HepG2 (cell line): ENCODE data around the gene ZNF747. TPM values are rescaled to one million over a fixed set of nuclear protein-coding genes. Genes with fewer than 3 reads are reported as not detected.

Experiments used
- ATAC-seq: fragments of 200-7000 bp; cut with Tn5 transposase; 3 replicates; pipeline ENCODE4 v1.9.1; 2020; ENCODE audit warnings: mild to moderate bottlenecking, moderate library complexity
- BruUV-seq: library from RNA; stranded (reverse); fragments of 400-500 nt; replicated peaks from 2 replicates; lab custom pipeline; 2021; lab: Mats Ljungman, UMichigan
- CTCF ChIA-PET: fragments of 300-600 bp; formaldehyde crosslinking; extraction: SDS; loops from one replicate; lab custom pipeline; 2021; ENCODE audit warnings: low total read pairs, inconsistent platforms, low intra/inter-chr PET ratio; lab: Yijun Ruan, JAX
- POLR2A ChIA-PET: fragments of 350-600 bp; sonication (Branson Sonifier 250); formaldehyde crosslinking; loops from one replicate; lab custom pipeline; 2020; ENCODE audit warnings: antibody characterized with exemption, inconsistent platforms; lab: Yijun Ruan, JAX
- DNase-seq: peaks from one replicate; pipeline ENCODE4 v3.0.0-alpha.2; 2015; ENCODE audit warnings: low spot score
- FAIRE-seq: peaks from 3 replicates; lab custom pipeline; 2011; peaks lifted over from hg19 to GRCh38; lab: Jason Lieb, UNC
- H2AFZ ChIP-seq: one replicate; pipeline ENCODE4 v1.6.1; 2011; ENCODE audit warnings: low read length, inconsistent platforms
- H3K27ac ChIP-seq: fragments of 300-600 bp; 3 replicates; pipeline ENCODE4 v1.8.0; 2011; ENCODE audit warnings: mixed run types, mild to moderate bottlenecking, mixed read lengths, low read length, inconsistent platforms; ENCODE audit not compliant: insufficient read depth; ENCODE audit errors: extremely low read length
- H3K27me3 ChIP-seq, 2 experiments: fragments of 200-600 bp in 1 of 2; 2 replicates in 1 of 2; 3 replicates in 1 of 2; pipeline versions ENCODE4 v1.6.0 to v1.8.0; 2011; ENCODE audit warnings: low read length in 2 of 2, mild to moderate bottlenecking in 2 of 2, moderate library complexity in 2 of 2, inconsistent platforms in 1 of 2; ENCODE audit not compliant: insufficient read depth in 2 of 2, control insufficient read depth in 1 of 2
- H3K36me3 ChIP-seq, 2 experiments: fragments of 200-600 bp in 1 of 2; replicated peaks in 1 of 2; 2 replicates in 1 of 2; 3 replicates in 1 of 2; pipeline versions ENCODE4 v1.5.1 to v1.8.0; 2011; ENCODE audit warnings: low read length in 2 of 2, inconsistent platforms in 1 of 2; ENCODE audit not compliant: insufficient read depth in 2 of 2, control insufficient read depth in 1 of 2
- H3K4me1 ChIP-seq: 2 replicates; pipeline ENCODE4 v1.5.1; 2012; ENCODE audit warnings: low read length, inconsistent platforms; ENCODE audit not compliant: insufficient read depth
- H3K4me2 ChIP-seq: 2 replicates; pipeline ENCODE4 v1.6.0; 2011; ENCODE audit warnings: low read depth, low read length, inconsistent platforms
- H3K4me3 ChIP-seq, 3 experiments: fragments of 200-600 bp in 1 of 3; sonication (generic), shearing (Covaris generic) in 1 of 3; replicated peaks in 1 of 3; 2 replicates each; pipeline ENCODE4 v1.5.1; 2011 to 2016; ENCODE audit warnings: low read length in 3 of 3, inconsistent platforms in 2 of 3, low read depth in 2 of 3, mild to moderate bottlenecking in 2 of 3, control low read depth in 1 of 3, mixed read lengths in 1 of 3; ENCODE audit not compliant: insufficient read depth in 1 of 3
- H3K79me2 ChIP-seq: one replicate; pipeline ENCODE4 v1.6.1; 2011; ENCODE audit warnings: low read length, inconsistent platforms; ENCODE audit not compliant: insufficient read depth
- H3K9ac ChIP-seq: 2 replicates; pipeline ENCODE4 v1.6.0; 2011; ENCODE audit warnings: mild to moderate bottlenecking, low read depth, low read length, inconsistent platforms; ENCODE audit not compliant: insufficient read depth
- H3K9me3 ChIP-seq: 2 replicates; pipeline ENCODE4 v1.5.1; 2012; ENCODE audit warnings: mild to moderate bottlenecking, low read length
- H4K20me1 ChIP-seq: 2 replicates; pipeline ENCODE4 v1.6.0; 2011; ENCODE audit warnings: inconsistent platforms, mild to moderate bottlenecking, low read length, moderate library complexity; ENCODE audit not compliant: insufficient read depth
- FOSL1 ChIP-seq: sonication (generic); formaldehyde crosslinking; IDR thresholded peaks from 2 replicates; pipeline ENCODE4 v1.9.0; 2021; ENCODE audit warnings: missing genetic modification reagents, borderline replicate concordance
- ZFP37 ChIP-seq: sonication (generic); formaldehyde crosslinking; IDR thresholded peaks from 2 replicates; pipeline ENCODE4 v1.4.0; 2020; ENCODE audit warnings: missing genetic modification reagents, borderline replicate concordance
- ZNF773 ChIP-seq: sonication (generic); formaldehyde crosslinking; IDR thresholded peaks from 2 replicates; pipeline ENCODE4 v1.4.0; 2020; ENCODE audit warnings: missing genetic modification reagents, borderline replicate concordance
- ZNF883 ChIP-seq: sonication (generic); formaldehyde crosslinking; IDR thresholded peaks from 2 replicates; pipeline ENCODE4 v1.5.1; 2020; ENCODE audit warnings: mild to moderate bottlenecking, missing genetic modification reagents; ENCODE audit errors: not compliant biosample characterization
- WGBS: methylation state at CpG from one replicate; pipeline ENCODE4 v1.1.6; 2017; ENCODE audit warnings: low lambda C conversion rate; 5-methylcytosine and 5-hydroxymethylcytosine counted together
- in situ Hi-C: cut with HindIII; loops from 2 replicates; pipeline ENCODE4 v1.10.0; 2017; ENCODE audit warnings: low pct_unique_long_range_greater_than_20kb; ENCODE audit not compliant: extremely low pct_ligation_motif_present
- intact Hi-C: fragments of 100-400 bp; cut with micrococcal nuclease; formaldehyde crosslinking; loops from one replicate; pipeline ENCODE4 v1.10.0; 2022; ENCODE audit not compliant: unreplicated experiment
- polyA plus RNA-seq, 8 experiments: library from polyadenylated mRNA; depleted of rRNA in 3 of 8; stranded (reverse) in 7 of 8; unstranded in 1 of 8; fragments of >200 nt; fragmentation: Illumina TruSeq in 4 of 8; extraction: Trizol in 4 of 8; gene quantifications; 2 replicates each; pipeline versions ENCODE4 v1.2.1 to v1.2.3, GENCODE V29; 2011 to 2016; ENCODE audit warnings: low read depth in 4 of 8, missing spikeins in 1 of 8, mixed read lengths in 1 of 8; ENCODE audit not compliant: insufficient read depth in 1 of 8
- total RNA-seq, 5 experiments: library from RNA; depleted of rRNA; stranded (reverse); fragments of >200 nt; fragmentation: Illumina TruSeq; extraction: Trizol; gene quantifications; 2 replicates each; pipeline ENCODE4 v1.2.3, GENCODE V29; 2016; ENCODE audit warnings: low read depth in 1 of 5
- TF ChIP-seq, protein P1 (sequence below): sonication (generic); formaldehyde crosslinking; IDR thresholded peaks from 2 replicates; pipeline ENCODE4 v1.5.0; 2020; ENCODE audit warnings: missing genetic modification reagents, mild to moderate bottlenecking, borderline replicate concordance
- TF ChIP-seq, protein P2 (sequence below): sonication (generic); formaldehyde crosslinking; IDR thresholded peaks from 2 replicates; pipeline ENCODE4 v1.5.0; 2020; ENCODE audit warnings: mild to moderate bottlenecking, missing genetic modification reagents, moderate library complexity
- TF ChIP-seq, protein P3 (sequence below): sonication (generic); formaldehyde crosslinking; IDR thresholded peaks from 2 replicates; pipeline ENCODE4 v1.4.0; 2020; ENCODE audit warnings: missing genetic modification reagents, borderline replicate concordance
- TF ChIP-seq, protein P4 (sequence below): sonication (generic); formaldehyde crosslinking; conservative IDR thresholded peaks from 2 replicates; pipeline ENCODE4 v1.5.0; 2020; ENCODE audit warnings: missing genetic modification reagents
- TF ChIP-seq, protein P5 (sequence below): sonication (generic); formaldehyde crosslinking; IDR thresholded peaks from 2 replicates; pipeline ENCODE4 v1.4.0; 2020; ENCODE audit warnings: missing genetic modification reagents

ZNF747 gene
- total and polyA plus RNA-seq, 2 of the 13 experiments (the other 11 are each of a cell fraction or from before 2014, with no cell fraction given), result 7.2 to 10.2 TPM

DNA sequence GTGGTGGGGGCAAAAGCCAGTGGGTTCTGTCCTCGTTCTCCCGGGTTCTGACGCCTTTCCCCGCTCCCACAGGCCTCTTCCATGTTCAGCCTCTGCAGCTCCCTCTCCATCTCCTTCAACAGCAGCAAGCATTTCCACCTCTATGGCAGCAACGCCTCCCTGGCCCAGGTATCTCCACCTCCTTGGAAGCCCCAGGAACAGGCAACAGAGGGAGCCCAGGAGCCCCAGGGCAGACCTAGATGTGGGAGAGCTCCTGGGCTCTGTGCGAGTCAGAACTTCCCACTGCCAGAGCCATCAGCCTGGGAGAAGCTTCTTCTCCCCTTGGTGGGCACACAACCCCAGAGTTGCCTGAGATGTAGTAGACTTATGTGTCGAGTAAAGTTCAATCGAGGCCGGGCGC, 16.1 kb downstream of the ZNF747 start:
- no peak overlapping the region for H3K27ac ChIP-seq
- H3K4me2 ChIP-seq, result no peak overlapping the region
- POLR2A ChIA-PET, result no interaction called here
- H3K9ac ChIP-seq, result no peak overlapping the region
- in situ Hi-C loops, result loop anchor here (5.0 kb wide), 1 partner anchor 61 kb away; no protein-coding TSS in a partner anchor
- FAIRE-seq, result no peak
- H3K9me3 ChIP-seq, result no peaks in the 10 kb centered on the region
- no peak for DNase-seq
- no peaks in the 10 kb centered on the region for H3K27me3 ChIP-seq
- 57% methylated on average over 10 of the region's 10 CpGs for WGBS
- no peaks in the 10 kb centered on the region for H3K79me2 ChIP-seq
- H4K20me1 ChIP-seq, result no peaks in the 10 kb centered on the region
- ATAC-seq, result no peak
- no TSS peak for BruUV-seq
- H3K4me3 ChIP-seq, result no peak overlapping the region
- no peak overlapping the region for H2AFZ ChIP-seq
- H3K4me1 ChIP-seq, result peaks cover 53% of the 10 kb centered on the region
- intact Hi-C loops, result no loop called here
- CTCF ChIA-PET, result no interaction called here
- H3K36me3 ChIP-seq, result no peaks in the 10 kb centered on the region
- TF ChIP-seq, protein P1, sequence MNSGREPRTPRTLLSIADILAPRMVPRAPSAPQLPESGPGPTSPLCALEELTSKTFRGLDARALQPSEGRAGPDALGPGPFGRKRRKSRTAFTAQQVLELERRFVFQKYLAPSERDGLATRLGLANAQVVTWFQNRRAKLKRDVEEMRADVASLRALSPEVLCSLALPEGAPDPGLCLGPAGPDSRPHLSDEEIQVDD (CRISPR knock-in tag), result no peak
- no peak for TF ChIP-seq ZNF773 (CRISPR knock-in tag)
- TF ChIP-seq, protein P2, sequence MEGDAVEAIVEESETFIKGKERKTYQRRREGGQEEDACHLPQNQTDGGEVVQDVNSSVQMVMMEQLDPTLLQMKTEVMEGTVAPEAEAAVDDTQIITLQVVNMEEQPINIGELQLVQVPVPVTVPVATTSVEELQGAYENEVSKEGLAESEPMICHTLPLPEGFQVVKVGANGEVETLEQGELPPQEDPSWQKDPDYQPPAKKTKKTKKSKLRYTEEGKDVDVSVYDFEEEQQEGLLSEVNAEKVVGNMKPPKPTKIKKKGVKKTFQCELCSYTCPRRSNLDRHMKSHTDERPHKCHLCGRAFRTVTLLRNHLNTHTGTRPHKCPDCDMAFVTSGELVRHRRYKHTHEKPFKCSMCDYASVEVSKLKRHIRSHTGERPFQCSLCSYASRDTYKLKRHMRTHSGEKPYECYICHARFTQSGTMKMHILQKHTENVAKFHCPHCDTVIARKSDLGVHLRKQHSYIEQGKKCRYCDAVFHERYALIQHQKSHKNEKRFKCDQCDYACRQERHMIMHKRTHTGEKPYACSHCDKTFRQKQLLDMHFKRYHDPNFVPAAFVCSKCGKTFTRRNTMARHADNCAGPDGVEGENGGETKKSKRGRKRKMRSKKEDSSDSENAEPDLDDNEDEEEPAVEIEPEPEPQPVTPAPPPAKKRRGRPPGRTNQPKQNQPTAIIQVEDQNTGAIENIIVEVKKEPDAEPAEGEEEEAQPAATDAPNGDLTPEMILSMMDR (CRISPR knock-in tag), result 0 out of 2 replicates have a peak, but pooled peaks have one; percentile 9
- TF ChIP-seq, protein P3, sequence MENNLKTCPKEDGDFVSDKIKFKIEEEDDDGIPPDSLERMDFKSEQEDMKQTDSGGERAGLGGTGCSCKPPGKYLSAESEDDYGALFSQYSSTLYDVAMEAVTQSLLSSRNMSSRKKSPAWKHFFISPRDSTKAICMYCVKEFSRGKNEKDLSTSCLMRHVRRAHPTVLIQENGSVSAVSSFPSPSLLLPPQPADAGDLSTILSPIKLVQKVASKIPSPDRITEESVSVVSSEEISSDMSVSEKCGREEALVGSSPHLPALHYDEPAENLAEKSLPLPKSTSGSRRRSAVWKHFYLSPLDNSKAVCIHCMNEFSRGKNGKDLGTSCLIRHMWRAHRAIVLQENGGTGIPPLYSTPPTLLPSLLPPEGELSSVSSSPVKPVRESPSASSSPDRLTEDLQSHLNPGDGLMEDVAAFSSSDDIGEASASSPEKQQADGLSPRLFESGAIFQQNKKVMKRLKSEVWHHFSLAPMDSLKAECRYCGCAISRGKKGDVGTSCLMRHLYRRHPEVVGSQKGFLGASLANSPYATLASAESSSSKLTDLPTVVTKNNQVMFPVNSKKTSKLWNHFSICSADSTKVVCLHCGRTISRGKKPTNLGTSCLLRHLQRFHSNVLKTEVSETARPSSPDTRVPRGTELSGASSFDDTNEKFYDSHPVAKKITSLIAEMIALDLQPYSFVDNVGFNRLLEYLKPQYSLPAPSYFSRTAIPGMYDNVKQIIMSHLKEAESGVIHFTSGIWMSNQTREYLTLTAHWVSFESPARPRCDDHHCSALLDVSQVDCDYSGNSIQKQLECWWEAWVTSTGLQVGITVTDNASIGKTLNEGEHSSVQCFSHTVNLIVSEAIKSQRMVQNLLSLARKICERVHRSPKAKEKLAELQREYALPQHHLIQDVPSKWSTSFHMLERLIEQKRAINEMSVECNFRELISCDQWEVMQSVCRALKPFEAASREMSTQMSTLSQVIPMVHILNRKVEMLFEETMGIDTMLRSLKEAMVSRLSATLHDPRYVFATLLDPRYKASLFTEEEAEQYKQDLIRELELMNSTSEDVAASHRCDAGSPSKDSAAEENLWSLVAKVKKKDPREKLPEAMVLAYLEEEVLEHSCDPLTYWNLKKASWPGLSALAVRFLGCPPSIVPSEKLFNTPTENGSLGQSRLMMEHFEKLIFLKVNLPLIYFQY (CRISPR knock-in tag), result no peak
- TF ChIP-seq, protein P4, sequence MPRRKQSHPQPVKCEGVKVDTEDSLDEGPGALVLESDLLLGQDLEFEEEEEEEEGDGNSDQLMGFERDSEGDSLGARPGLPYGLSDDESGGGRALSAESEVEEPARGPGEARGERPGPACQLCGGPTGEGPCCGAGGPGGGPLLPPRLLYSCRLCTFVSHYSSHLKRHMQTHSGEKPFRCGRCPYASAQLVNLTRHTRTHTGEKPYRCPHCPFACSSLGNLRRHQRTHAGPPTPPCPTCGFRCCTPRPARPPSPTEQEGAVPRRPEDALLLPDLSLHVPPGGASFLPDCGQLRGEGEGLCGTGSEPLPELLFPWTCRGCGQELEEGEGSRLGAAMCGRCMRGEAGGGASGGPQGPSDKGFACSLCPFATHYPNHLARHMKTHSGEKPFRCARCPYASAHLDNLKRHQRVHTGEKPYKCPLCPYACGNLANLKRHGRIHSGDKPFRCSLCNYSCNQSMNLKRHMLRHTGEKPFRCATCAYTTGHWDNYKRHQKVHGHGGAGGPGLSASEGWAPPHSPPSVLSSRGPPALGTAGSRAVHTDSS (CRISPR knock-in tag), result no peak
- TF ChIP-seq FOSL1 (CRISPR knock-in tag), result no peak
- TF ChIP-seq, protein P5, sequence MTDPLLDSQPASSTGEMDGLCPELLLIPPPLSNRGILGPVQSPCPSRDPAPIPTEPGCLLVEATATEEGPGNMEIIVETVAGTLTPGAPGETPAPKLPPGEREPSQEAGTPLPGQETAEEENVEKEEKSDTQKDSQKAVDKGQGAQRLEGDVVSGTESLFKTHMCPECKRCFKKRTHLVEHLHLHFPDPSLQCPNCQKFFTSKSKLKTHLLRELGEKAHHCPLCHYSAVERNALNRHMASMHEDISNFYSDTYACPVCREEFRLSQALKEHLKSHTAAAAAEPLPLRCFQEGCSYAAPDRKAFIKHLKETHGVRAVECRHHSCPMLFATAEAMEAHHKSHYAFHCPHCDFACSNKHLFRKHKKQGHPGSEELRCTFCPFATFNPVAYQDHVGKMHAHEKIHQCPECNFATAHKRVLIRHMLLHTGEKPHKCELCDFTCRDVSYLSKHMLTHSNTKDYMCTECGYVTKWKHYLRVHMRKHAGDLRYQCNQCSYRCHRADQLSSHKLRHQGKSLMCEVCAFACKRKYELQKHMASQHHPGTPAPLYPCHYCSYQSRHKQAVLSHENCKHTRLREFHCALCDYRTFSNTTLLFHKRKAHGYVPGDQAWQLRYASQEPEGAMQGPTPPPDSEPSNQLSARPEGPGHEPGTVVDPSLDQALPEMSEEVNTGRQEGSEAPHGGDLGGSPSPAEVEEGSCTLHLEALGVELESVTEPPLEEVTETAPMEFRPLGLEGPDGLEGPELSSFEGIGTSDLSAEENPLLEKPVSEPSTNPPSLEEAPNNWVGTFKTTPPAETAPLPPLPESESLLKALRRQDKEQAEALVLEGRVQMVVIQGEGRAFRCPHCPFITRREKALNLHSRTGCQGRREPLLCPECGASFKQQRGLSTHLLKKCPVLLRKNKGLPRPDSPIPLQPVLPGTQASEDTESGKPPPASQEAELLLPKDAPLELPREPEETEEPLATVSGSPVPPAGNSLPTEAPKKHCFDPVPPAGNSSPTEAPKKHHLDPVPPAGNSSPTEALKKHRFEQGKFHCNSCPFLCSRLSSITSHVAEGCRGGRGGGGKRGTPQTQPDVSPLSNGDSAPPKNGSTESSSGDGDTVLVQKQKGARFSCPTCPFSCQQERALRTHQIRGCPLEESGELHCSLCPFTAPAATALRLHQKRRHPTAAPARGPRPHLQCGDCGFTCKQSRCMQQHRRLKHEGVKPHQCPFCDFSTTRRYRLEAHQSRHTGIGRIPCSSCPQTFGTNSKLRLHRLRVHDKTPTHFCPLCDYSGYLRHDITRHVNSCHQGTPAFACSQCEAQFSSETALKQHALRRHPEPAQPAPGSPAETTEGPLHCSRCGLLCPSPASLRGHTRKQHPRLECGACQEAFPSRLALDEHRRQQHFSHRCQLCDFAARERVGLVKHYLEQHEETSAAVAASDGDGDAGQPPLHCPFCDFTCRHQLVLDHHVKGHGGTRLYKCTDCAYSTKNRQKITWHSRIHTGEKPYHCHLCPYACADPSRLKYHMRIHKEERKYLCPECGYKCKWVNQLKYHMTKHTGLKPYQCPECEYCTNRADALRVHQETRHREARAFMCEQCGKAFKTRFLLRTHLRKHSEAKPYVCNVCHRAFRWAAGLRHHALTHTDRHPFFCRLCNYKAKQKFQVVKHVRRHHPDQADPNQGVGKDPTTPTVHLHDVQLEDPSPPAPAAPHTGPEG (CRISPR knock-in tag), result no peak
- TF ChIP-seq ZNF883 (CRISPR knock-in tag), result no peak
- no peak for TF ChIP-seq ZFP37 (CRISPR knock-in tag)
